Measurements from ENCODE around the gene IFNAR1.

The IFNAR1 gene

DNA sequence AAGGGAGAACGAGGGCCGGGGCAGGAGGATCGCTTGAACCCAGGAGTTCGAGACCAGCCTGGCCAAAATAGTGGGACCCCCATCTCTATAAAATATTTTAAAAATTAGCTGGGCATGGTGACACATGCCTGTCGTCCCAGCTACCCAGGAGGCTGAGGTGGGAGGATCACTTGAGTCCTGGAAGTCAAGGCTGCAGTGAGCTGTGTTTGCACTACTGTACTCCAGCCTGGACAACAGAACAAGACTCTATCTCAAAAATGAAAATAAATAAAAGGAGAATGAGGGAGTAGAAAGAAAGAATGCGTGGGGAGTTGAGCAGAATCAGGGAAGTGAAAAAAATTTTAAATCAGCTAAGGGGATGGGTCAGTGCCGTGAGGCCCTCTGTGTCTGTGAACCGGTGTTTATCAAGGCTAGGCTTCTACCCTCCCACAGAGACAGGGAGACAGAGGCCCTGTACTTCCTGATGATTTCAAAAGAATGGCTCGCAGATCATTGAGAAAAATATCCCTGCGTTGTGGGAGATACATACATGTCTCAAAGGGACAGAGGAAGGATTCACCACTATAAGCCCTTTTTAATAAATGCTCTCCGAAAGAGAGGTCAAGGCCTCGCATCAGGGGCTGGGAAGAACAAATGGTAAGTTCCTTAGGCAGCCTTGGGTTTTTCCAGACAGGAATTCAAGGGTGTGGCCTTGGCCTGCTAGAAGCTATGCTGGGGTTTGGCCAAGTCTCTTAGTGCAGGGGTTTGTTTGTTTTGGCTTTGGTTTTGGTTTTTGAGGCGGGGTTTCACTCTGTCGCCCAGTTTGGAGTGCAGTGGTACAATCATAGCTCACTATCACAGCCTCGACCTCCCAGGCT lies 37.9 kb upstream of the IFNAR1 start:
- TF ChIP-seq CTCF (IDR thresholded peaks at IDR 0.05; ENCODE audit: extremely low read depth, missing control alignments), result no peak
- DNase-seq (ENCODE audit: low spot score), result no peak

GRCh38 chr21:33289199-33289819 lies 35.5 kb upstream of the IFNAR1 start:
- DNase-seq (ENCODE audit: low spot score), result no peak
- TF ChIP-seq CTCF (IDR thresholded peaks at IDR 0.05; ENCODE audit: extremely low read depth, missing control alignments), result no peak

GRCh38 chr21:33290441-33290840 lies 34.3 kb upstream of the IFNAR1 start:
- TF ChIP-seq CTCF (IDR thresholded peaks at IDR 0.05; ENCODE audit: extremely low read depth, missing control alignments), result no peak
- no peak for DNase-seq (ENCODE audit: low spot score)

DNA sequence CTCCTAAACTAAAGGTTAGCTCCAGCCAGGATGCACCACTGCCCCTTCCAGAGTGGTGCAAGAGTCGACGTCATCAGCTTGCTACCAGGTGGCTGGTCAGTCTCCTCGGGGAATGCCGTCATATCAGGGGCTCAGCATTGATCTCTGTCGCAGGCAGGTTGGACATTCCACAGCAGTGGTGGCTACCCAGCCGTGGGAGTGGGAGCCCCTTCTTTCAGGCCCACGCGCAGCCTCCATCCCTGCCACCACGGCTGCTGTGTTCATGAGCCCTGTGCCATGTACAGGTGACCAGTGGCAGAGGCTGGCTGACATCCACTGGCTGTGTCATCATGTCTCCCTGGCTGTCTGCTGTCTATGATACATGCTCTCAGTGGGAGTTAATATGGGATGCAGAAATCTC lies 33.1 kb upstream of the IFNAR1 start:
- TF ChIP-seq CTCF (IDR thresholded peaks at IDR 0.05; ENCODE audit: extremely low read depth, missing control alignments), result no peak
- no peak for DNase-seq (ENCODE audit: low spot score)

- TF ChIP-seq CTCF (IDR thresholded peaks at IDR 0.05; ENCODE audit: extremely low read depth, missing control alignments), result no peak
Measured at GRCh38 chr21:33292724-33293123, 32.0 kb upstream of the IFNAR1 start.

GRCh38 chr21:33293136-33293535 lies 31.6 kb upstream of the IFNAR1 start:
- DNase-seq (ENCODE audit: low spot score), result no peak
- no peak for TF ChIP-seq CTCF (IDR thresholded peaks at IDR 0.05; ENCODE audit: extremely low read depth, missing control alignments)

More at GRCh38 chr21:33292724-33293123, 32.0 kb upstream of the IFNAR1 start:
- no peak for DNase-seq (ENCODE audit: low spot score)

DNA sequence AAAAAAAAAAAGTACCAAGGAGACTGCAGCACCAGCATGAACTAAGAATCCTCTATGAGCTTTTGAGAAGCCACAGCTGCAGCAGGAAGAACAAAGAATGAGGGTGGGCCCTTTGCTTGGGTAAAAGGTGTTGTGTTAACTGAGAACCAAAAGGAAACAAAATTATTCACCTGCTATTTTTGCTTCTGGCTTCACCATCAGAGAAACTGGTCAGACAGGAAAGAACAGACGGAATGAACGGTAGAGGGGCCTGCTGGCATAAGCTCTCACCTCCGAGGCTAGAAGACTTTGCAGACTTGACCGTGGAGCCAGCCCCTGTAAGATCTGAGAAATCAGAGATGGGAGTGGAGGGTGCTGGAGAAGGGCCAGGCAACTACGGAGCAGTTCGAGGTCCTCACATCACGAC lies 31.0 kb upstream of the IFNAR1 start:
- no peak for DNase-seq (ENCODE audit: low spot score)
- TF ChIP-seq CTCF (IDR thresholded peaks at IDR 0.05; ENCODE audit: extremely low read depth, missing control alignments), result no peak
